IPS-15b (cell line): ENCODE results near the gene FOCAD.
"Not testable (repeated sequence)": the region's sequence is repeated elsewhere in the genome, so short reads cannot be mapped to it uniquely, and the experiment has no call there.

ENCODE experiments used
- H3K27me3 ChIP-seq: one replicate; pipeline ENCODE4 v1.6.1; 2013; ENCODE audit warnings: low read length; ENCODE audit not compliant: control insufficient read depth, insufficient read depth
- H3K36me3 ChIP-seq: one replicate; pipeline ENCODE4 v1.6.1; 2013; ENCODE audit warnings: low read length; ENCODE audit not compliant: control insufficient read depth, insufficient read depth
- H3K4me1 ChIP-seq: one replicate; pipeline ENCODE4 v1.6.1; 2013; ENCODE audit warnings: mild to moderate bottlenecking, low read length; ENCODE audit not compliant: control insufficient read depth, insufficient read depth
- H3K4me3 ChIP-seq: one replicate; pipeline ENCODE4 v1.5.1; 2013; ENCODE audit warnings: low read depth, low read length
- H3K9ac ChIP-seq: one replicate; pipeline ENCODE4 v1.6.1; 2013; ENCODE audit warnings: low read depth, mild to moderate bottlenecking, low read length
- H3K9me3 ChIP-seq: one replicate; pipeline ENCODE4 v1.6.1; 2013; ENCODE audit warnings: mild to moderate bottlenecking, low read length; ENCODE audit not compliant: control insufficient read depth, insufficient read depth

FOCAD gene

DNA sequence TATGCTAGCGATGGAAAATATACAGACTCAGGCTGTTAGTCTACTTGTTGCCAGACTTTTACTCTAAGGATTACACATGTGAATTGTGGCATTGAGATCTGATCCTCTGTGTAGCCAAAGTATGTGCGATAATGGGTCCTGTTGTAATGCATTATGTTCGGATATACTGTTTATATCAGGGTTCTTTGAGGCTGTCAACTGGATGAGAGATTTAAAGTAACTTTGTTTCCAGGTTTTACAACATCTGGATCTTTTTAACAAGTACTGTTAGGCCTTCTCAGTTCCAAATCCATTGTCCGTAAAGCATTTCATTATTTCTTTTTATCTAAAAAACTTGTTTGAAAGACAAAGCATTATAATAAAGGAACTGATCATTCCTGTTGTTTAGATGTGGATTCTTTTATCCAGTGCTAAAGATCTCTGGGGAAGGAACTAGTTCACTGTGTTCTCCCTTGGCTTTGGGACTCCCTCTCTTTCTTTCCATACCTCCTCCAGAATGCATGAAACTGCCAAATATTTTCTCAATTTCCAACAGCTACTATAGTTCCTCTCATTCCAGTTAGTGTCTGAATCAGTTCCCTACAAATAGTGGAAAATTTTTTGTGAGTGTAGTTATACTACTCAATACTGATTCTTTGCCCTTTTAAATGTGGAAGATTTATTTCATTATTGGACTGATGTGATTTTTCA lies 278.6 kb downstream of the FOCAD start:
- Histone ChIP-seq H3K27me3 (no peaks in the 10 kb centered on the region), H3K36me3 (no peaks in the 10 kb centered on the region), H3K9me3 (no peaks in the 10 kb centered on the region), H3K4me3 (no peak overlapping the region), H3K9ac (no peak overlapping the region), H3K4me1 (no peaks in the 10 kb centered on the region)

GRCh38 chr9:20972684-20973083 lies 288.6 kb downstream of the FOCAD start:
- no peaks in the 10 kb centered on the region for H3K9me3 ChIP-seq
- H3K4me3 ChIP-seq: no peak overlapping the region
- no peaks in the 10 kb centered on the region for H3K4me1 ChIP-seq
- no peaks in the 10 kb centered on the region for H3K36me3 ChIP-seq
- H3K9ac ChIP-seq: no peak overlapping the region
- no peaks in the 10 kb centered on the region for H3K27me3 ChIP-seq

- H3K4me3 ChIP-seq, H3K4me1 ChIP-seq, H3K9me3 ChIP-seq, H3K36me3 ChIP-seq, H3K27me3 ChIP-seq, H3K9ac ChIP-seq: not testable (repeated sequence)
These were observed 289.3 kb downstream of the FOCAD start for GRCh38 chr9:20973246-20973947.

- not testable (repeated sequence) for H3K27me3 ChIP-seq, H3K9me3 ChIP-seq, H3K4me1 ChIP-seq, H3K9ac ChIP-seq, H3K36me3 ChIP-seq, H3K4me3 ChIP-seq
These were observed 290.3 kb downstream of the FOCAD start for GRCh38 chr9:20974191-20974938.

DNA sequence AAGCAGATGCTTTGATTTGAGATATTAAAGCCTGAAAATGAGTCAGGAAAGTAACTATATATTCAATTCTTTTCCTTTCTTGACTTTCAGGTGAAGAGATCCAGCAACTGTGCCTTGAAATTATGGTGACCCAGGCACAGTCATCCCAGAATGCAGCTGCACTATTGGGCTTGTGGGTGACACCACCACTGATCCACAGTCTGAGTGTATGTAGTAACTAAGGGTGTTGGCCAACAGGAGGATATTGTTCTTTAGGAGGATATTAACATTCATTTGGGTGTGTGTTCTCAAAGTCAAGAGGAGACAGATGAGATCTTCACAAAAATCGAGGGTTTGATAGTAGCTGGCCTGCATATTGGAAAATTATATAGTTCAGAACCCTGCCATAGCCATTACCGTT lies 294.2 kb downstream of the FOCAD start:
- Histone ChIP-seq H3K4me3 (no peak overlapping the region), H3K27me3 (no peaks in the 10 kb centered on the region), H3K9ac (no peak overlapping the region), H3K9me3 (no peaks in the 10 kb centered on the region), H3K36me3 (no peaks in the 10 kb centered on the region), H3K4me1 (no peaks in the 10 kb centered on the region)

GRCh38 chr9:20980832-20981455 lies 296.9 kb downstream of the FOCAD start:
- Histone ChIP-seq H3K36me3 (no peaks in the 10 kb centered on the region), H3K4me1 (no peaks in the 10 kb centered on the region), H3K9me3 (no peaks in the 10 kb centered on the region), H3K9ac (no peak overlapping the region), H3K4me3 (no peak overlapping the region), H3K27me3 (no peaks in the 10 kb centered on the region)

GRCh38 chr9:20981486-20981885 lies 297.4 kb downstream of the FOCAD start:
- no peak overlapping the region for H3K9ac ChIP-seq
- no peaks in the 10 kb centered on the region for H3K9me3 ChIP-seq
- peaks cover 3% of the 10 kb centered on the region for H3K36me3 ChIP-seq
- H3K27me3 ChIP-seq: no peaks in the 10 kb centered on the region
- no peak overlapping the region for H3K4me3 ChIP-seq
- H3K4me1 ChIP-seq: no peaks in the 10 kb centered on the region

- H3K27me3 ChIP-seq: no peaks in the 10 kb centered on the region
- peaks cover 8% of the 10 kb centered on the region for H3K36me3 ChIP-seq
- peaks cover 3% of the 10 kb centered on the region for H3K4me1 ChIP-seq
- no peak overlapping the region for H3K9ac ChIP-seq
- no peak overlapping the region for H3K4me3 ChIP-seq
- no peaks in the 10 kb centered on the region for H3K9me3 ChIP-seq
These were observed 300.4 kb downstream of the FOCAD start for GRCh38 chr9:20984506-20984905.

DNA sequence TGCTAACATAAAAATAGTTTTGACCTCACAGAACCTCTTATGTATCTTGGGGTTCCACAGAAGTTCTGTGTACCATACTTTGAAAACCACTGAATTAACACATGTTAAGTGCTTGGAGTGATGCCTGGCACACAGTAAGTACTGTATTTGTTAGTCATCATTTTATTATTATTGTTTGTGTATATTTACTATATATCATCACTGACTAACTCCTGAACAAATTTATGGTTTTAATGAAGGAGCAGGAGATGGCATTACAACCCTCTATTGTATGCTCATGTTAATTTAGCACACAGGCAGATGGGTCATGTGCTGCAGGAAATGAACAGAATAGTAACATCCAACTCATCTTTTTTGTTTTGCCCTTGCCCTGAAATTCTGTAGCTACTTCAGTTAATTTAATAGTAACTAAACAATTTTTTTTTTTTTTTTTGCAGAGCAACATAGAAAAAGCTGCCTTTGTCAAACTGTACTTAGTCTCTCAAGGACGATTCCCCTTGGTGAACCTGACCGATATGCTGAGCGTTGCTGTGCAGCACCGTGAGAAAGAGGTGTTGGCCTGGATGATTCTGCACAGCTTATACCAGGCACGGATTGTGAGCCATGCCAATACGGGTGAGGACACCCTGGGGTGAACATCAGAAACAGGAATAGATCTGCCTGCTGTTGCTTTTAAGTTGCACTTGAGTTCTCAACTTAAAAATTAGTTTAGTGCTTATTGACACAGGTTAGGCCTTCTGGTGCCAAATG lies 302.0 kb downstream of the FOCAD start:
- Histone ChIP-seq H3K36me3 (peaks cover 14% of the 10 kb centered on the region), H3K9me3 (no peaks in the 10 kb centered on the region), H3K4me1 (peaks cover 3% of the 10 kb centered on the region), H3K27me3 (no peaks in the 10 kb centered on the region), H3K4me3 (no peak overlapping the region), H3K9ac (no peak overlapping the region)

- Histone ChIP-seq H3K36me3 (peaks cover 14% of the 10 kb centered on the region), H3K4me3 (no peak overlapping the region), H3K4me1 (peaks cover 3% of the 10 kb centered on the region), H3K27me3 (no peaks in the 10 kb centered on the region), H3K9me3 (no peaks in the 10 kb centered on the region), H3K9ac (no peak overlapping the region)
These were observed 303.5 kb downstream of the FOCAD start for GRCh38 chr9:20987521-20987920.

GRCh38 chr9:20988061-20988460 lies 304.0 kb downstream of the FOCAD start:
- Histone ChIP-seq H3K4me3 (no peak overlapping the region), H3K4me1 (peaks cover 3% of the 10 kb centered on the region), H3K9ac (no peak overlapping the region), H3K36me3 (peaks cover 14% of the 10 kb centered on the region), H3K9me3 (no peaks in the 10 kb centered on the region), H3K27me3 (no peaks in the 10 kb centered on the region)
